CD4-positive, alpha-beta T cell treated with Interleukin-6 for 4 hours (primary cell): ENCODE results near the gene DAPK1.

Experiments
- DNase-seq: peaks from one replicate; pipeline ENCODE4 v3.0.0-alpha.2; 2020; ENCODE audit warnings: mixed read lengths

The DAPK1 gene

DNA sequence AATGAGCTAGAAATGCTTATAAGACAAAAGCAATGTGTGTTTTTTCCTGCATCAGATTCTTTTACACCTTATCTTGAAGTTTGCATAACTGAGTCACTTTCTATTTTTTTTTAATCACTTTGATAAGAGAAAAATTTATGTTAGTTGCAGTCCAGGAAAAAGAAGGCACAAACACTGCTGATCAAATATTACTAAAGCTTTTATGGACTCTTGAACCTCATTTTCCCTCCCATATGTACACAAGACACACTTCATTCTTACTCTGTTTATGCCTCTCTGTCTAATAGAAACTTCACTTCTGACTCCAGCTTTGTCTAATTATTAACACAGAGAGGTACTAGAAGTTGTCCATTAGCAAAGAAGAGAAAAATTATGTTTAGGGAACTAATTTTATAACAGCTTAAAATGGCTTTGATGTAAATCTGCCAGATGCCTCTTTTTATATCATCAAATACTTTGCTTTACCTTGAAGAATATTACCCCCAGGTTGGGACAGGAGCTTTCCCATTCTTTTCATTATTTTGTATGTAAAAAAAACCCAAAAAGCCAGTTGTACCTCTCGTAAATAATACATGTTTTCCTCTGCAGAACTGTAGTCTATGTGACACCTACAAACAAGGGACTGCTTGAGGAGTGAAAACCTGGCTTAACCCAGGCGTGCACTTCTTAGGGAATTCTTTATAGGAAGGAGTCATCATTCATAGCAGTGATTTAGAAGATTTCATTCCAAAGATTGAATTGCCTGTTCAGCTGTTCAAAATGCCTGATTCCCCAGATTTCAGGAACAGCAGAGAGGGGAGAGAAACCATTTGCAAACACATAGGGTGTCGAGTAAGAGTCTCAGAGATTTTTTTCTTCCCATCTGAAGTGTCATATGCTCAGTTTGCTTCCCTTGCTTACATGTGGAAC, 72.6 kb downstream of the DAPK1 start:
- DNase-seq = no peak

DNA sequence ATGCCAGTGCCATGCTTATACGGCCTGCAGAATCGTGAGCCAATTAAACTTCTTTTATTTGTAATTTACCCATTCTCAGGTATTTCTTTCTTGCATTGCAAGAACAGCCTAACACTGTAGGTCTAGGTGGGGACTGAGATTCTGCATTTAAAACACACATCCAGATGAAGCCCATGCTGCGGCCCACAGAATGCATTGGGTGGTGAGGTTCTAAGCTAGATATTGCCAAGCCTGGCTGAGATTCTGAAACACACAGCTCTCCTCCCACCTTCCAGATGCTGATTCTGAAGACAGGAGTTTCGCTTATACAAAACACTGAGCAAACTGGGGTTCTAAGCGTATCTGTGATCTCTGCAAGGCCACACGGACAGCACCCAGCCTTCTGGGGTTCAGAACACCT, 75.1 kb downstream of the DAPK1 start:
- no peak for DNase-seq

DNA sequence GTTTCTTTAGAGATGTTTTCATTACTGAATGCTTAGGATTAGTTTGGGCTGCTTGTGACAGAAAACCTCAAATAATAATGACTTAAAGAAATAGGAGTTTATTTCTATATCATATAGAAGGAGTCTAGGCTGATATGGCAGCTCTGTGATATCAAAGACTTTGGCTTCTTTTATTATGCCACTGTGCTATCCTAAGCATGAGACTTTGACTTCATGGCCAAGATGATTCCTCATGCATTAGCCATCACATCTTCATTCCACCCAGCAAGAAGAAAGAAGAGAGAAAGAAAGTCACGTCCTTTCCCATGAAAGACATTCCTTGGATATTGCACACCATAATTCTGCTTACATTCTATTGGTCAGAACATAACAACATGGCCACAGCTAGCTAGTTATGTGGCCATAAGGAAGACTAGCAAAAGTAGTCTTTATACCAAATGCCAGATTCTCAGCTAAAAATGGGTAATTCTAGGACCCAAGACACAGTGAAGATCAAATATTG, 76.2 kb downstream of the DAPK1 start:
- DNase-seq = no peak

DNA sequence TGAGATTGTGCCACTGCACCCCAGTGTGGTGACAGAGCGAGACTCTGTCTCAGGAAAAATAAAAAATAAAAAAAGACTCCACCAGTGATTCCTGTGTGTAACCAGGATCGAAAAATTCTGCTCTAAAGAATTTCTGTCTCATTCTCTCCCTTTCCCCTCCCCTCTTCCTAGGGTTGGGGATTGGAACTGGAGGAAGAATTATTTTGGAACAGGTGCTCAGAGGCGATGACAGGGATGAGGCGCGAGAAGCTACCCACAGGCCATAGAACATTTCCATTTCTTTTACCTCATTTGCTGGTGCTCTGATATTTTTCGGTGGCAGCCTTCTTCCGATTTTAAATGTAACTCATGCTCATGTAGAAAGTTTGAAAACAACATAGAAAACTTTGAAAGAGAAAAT, 80.1 kb downstream of the DAPK1 start:
- DNase-seq = no peak

DNA sequence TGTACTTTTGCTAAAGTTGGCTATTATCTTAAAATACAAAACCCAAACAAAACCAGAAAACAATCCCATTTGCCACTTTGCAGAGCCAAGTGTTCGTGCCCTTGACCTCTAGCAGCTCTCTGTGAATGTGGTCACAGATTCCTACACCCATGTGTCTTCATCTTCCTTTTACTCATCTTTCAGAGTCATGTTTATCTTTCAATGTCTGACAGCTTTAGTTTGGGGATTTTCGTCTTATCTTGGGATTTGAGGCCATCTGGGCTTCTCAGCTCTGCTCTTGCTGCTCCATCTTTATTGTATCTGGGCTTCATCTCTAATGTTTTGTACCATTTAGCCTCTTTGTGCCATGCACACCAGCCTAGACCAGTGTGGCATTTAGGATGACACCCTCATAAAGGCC, 81.0 kb downstream of the DAPK1 start:
- DNase-seq = no peak

DNA sequence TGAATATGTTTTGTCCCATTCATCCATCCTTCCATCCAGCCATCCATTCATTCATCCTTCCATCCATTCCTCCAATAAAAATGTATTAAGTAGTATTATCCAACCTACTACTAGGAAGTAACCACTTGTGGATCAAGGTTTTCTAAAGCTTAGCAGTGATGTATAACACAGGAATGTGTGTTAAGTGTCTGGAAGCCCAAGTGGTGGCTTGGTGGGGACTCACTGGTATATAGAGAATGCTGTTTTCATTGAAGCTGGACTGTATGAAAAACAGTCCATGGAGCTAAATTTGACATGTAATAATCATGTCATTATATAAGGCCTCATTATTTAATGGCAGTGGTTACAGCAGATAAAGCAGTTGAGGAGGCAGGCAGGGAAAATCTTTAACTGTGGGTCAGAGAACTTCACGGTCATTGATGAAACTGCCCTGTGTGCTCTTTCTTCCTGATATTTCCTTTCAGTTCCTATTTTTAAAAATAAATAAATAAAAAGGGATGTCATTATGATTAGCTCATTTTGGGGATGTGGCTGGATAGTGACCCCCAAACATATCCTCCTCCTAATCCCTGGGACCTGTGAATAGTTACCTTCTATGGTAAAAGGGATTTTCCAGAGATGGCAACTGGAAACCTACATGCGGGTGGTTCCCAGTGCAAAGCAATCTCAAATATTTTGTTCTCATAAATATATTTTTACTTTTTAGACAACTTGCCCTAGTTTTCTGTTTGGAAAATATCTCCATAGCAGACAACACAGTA, 82.3 kb downstream of the DAPK1 start:
- DNase-seq = no peak

DNA sequence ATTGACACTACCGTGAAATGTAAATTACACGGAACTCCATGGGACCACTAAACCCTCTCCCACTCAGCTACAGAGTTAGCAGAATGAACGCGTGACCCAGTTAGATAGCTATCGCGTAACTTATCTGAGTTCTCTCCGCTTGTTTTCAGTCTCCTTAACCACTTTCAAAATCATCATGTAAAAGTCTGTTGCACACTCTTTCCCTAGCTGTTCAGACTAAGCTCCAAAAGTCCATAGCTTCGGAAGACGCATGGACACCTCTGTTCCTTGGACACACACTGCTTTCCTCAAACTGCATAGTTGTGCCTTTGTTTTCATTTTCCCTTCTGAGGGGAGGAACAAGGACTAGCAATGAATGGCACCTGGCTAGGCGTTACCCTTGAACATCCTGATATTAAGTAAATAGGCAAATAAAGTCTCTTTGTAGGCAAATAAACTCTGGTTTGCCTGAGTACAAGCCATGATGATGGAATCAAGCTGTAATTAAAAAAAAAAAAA, 83.3 kb downstream of the DAPK1 start:
- no peak for DNase-seq

DNA sequence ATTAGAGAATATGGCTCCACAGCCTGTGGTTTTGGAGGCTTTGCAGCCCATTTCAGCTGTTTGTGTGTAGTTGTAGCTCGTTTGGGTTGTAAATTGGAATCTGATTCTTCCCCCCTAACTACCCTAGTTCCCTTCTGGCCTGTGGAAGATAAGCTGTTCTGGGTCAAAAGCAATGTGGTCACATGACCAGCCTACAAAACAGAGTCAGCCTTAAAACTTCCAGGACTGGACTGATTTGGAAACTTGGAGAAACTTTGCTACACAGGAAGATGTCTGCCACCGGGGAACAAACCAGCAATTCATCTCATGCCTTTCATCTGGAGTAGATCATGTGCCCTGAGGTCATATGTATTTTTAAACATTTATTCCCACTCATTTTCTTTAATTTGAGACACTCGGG, 83.8 kb downstream of the DAPK1 start:
- DNase-seq = no peak

DNA sequence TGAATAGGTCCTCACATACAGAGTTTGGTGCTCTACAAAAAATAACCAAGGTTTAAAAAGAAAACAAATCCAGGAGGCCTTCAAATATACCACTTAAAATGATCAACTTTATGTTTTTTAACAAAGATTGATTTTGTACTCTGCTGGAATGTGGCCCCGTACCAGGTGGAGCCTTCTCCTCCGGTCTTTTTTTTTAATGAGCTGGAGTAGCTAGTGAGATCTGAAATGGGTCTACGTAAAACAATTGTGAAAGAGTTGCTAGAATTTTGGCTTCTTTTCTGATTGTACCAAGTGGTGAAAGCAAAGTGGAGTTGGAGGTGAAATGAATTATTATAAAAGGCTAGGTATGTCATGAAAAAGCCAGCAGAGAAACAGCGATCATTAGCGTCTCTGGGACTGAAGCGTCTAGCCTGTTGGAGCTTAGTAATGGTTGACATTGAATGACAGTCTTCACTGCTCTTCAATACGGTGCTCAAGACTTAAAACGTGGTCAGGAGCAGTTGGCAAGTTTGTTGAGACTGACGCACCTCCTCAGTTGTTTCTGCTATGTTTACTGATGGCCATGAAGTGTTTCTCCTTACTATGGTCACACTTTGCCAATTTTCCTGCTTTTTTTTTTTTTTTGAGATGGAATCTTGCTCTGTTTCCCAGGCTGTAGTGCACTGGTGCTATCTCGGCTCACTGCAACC, 84.4 kb downstream of the DAPK1 start:
- no peak for DNase-seq

DNA sequence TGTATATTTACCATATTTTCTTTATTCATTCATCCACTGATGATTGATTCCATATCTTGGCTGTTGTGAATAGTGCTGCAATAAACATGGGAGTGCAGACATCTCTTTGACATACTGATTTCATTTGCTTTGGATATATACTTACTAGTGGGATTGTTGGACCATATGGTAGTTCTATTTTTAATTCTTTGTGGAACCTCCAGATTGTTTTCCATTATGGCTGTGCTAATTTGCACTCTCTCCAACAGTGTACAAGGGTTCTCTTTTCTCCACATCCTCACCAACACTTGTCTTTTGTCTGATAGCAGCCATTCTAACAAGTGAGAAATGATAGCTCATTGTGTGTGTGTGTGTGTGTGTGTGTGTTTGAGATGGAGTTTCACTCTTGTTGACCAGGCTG, 86.7 kb downstream of the DAPK1 start:
- DNase-seq = no peak

DNA sequence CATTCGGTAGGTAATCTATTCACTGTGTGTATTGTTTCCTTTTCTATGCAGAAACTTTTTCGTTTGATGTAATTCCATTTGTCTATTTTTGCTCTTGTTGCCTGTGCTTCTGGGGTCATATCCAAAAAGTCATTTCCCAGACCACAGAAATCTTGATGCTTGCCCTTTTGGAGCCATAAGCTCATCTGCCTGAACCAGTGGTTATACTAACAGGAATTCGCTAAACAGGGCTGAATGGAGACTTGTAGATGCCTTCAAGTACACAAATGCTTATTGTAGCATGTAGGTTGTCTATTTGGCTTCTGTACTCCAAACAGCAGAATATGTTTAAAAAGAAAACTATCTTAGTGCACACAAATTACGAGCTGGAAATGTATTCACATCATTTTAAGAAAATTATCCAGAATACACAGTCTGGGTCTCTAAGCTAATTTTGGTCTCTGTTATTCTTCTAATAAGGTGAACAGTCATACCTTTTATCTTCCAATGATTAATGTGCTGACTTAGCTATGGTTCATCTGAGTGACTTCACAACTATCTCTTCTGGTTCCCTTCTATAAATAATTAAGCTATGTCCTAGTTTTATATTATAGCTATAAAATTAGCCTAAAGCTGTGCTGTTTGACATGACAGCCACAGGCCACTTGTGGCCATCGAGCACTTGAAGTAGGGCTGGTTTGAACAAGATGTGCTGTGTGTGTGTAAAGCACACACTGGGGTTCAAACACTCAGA, 87.6 kb downstream of the DAPK1 start:
- no peak for DNase-seq

DNA sequence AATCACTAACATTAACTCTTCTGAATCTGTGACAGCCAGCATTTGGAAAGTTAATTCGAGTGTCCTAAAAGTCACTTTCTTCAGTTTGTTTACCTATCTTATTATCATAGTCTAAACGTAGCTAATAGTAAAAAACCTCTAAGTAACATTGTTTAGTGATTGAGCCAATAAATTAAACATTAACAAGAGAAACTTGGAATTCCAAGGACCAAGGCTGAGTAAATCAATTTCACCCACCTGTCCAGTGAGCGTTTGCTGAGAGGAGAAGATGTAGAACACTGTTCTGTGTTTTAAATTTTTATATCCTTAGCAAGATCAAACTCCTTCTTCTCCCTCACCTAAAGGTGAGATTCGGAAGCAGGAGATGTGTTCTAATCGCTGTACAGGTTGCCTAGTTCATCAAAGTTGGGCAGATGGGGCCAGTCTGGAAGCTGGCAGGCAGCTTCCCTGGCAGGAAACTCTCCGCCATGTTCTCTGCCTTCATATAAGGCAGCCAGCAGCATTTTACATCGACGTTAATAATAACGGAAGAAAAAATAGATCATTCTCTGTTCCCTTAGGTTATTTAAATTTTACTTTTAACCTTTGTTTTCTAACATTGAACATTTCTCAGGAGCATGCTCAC, 89.2 kb downstream of the DAPK1 start:
- no peak for DNase-seq

DNA sequence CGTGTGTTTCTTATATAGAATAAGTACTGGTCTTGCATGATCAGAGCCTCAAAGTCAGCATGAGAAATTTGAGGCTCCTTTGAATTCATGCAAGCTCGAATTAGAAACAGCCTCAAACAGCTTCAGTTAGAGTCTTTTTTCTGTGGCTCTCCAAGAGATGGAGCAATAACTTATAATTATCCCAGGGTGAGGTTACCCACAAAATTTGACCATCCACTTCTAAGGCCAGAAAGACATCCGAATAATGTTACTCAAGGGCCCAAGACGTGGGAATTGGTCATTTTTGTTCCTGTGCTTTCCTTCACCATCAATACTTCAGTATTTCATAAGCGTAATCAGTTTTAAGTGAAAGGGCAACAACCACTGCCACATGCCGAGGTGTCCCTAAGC, 89.7 kb downstream of the DAPK1 start:
- no peak for DNase-seq

DNA sequence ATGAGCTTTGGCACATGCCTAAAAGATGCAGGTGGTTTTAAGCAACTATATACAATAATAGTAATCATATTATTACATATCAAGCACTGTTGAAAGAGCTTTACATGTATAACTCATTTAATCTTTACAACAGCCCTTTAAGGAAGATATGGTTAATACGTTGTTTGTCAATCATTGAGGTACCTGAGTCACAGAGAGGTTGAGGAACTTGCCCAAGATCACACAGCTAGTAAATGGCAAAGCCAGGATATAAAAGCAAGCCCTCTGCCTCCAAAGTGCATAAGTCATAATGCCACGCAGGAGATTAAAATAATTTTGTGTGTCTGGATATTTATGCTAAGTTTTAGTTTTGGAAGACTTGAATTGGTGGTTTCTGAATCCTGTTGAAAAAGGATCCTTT, 90.2 kb downstream of the DAPK1 start:
- DNase-seq = no peak

DNA sequence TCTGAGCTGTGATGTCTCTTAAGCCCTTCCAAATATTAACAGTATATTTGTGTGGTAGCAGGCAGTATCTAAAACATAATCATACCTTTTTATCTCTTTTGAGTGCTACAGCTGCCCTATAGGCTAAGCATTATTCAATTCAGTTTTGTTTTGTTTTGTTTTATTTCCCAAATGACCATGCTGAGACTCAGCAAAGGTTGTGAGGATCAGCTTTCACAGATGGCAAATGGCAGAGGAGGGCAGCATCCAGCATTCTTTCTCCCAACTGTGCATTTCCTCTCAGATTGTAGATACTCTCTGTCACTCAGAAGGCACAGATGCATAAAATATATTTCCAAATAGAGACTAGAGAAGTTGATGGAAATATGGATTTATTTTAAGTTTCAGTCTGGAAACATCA, 90.7 kb downstream of the DAPK1 start:
- DNase-seq = no peak

DNA sequence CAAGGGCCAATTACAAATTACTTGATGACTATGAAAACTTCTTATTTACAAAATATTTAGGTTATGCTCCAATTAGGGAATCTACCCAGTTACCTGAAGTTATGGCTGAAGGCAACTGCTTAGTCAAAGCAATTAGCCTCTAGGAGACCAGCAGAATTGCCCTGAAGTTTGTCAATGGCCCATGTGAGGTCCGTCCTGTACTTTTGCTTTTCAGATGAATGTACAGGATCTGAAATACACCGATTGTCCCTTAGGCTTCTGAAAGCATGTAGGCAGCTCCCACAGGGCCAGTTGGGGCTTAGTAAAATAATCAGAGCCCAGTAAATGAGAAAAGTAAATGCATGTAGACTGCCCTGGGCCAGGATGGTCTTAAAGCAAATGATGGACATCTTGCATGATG, 93.3 kb downstream of the DAPK1 start:
- no peak for DNase-seq

DNA sequence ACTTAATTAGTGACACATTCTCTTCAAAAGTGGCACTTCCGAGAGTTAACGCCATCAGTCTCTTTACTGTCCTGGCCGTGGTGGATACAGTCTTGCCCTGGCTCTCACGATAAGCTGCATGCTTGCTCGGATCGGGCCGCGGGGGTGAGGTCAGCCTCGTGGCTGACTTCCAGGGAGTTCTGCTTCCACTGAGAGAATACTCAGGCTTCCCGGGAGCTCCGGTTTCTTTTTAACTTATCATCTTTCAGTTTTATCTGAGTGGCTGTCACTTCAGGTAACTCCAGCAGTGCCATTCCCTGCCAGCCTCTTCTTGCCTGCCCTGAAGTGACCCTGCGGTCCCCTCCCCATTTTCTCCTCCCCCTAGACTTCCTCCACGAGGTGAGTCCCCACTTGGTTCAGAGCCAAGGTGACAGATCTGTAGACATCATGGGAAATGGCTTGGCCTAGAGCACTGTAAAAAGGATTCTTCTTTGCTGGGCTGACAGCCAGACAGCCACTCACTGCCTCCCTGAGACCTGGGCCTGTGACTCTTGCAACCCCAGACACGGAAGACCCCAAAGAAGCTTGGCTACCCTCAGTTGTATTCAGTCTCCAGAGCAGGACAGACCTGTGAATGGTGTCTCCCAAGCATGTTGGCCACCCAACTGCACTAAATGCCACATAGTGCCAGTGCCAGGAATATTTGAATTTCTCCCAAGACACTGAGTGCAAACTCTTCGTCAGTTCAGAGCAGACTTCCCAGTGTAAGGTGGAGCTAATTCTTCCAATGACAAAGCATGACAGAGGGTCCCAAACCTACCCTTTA, 95.1 kb downstream of the DAPK1 start:
- no peak for DNase-seq

DNA sequence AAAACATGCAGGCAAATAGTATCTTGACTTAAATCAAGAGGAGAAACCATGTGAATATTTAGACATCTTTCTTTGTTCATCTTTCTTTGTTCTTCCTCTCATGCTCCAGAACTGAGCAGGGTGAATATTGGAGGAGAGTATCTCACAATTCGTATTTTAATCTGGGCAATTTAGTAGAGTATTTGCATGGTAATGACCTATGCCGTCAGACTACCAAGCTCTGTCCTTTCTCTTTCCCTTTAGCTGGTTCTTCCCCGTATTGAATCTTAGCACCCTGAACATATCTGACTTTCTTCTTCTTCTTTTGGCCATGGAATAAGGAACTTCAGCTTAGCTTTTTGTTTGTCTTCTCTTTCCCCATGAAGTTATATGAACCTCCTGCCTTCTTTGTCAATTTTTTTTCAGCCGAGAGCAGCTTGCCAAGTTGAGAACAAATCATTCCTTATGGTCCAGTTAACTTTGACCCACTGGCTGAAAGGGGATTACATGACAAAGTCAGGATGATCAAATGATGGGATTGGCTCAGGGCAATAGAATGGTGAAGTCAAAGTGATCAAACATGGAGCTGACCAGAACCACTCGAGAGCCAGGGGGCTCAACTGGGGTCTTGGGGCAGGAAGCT, 95.8 kb downstream of the DAPK1 start:
- DNase-seq = no peak

DNA sequence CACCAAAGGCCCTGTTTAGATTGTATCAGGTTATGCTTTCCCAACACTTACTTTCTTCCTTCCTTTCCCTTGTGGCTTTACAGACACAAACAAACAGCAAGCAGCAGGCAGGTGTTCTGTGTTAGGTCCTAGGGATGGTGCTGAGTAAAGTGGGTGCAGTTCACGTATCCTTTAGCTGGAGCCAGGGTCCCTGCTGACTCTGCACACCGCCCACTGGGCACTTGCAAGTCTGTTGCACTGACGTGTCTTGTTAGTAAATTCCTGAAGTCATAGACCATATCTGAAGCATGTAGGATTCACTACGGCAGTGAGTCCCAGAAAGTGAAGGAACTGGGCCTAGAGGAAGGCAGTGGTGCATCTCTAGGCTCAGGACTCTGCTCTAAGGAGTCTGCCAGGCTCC, 96.5 kb downstream of the DAPK1 start:
- no peak for DNase-seq

DNA sequence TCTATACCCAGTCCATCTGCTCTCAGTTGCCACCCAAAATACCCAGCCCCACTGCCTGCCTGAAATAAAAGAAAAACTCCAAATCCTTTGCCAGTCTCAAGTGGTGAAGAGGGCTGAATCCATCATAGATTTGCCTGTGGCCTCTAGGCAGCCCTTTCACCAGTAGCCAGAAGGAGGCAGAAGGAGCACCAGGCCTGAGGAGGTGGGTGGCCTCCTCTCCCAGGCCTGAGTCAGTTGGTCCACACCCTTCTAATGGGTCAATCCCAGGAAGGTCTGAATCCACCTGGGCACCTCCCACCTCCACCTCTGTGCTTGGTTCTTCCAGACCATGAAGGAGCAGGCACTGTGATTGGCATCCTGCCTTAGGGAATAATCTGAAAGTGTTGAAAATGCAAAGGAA, 97.0 kb downstream of the DAPK1 start:
- DNase-seq = no peak

DNA sequence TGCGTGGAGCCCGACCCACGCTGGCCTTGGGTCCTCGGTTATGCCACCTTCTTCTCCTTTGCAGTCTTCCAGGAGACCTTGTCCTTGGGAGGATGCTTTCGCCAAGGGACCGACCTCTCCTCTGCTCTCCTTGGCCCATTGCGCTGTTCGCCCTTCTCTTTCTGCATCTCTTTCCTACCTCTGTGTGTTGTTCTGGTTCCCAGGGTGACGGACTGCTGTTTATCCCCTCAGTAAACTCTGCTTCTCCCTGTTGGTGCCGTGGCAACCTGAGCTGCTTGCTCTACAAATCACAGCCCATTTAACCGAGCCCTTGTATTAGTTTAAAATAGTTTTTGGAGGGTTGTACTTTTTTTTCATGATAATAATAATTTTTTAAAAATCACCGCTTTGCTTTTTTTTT, 97.9 kb downstream of the DAPK1 start:
- DNase-seq = no peak
